GM18505 (cell line): ENCODE results near the gene METTL15.
"Not testable (repeated sequence)": the region's sequence is repeated elsewhere in the genome, so short reads cannot be mapped to it uniquely, and the experiment has no call there.

Source experiments
- ATAC-seq: cut with Tn5 transposase; IDR thresholded peaks from one replicate; pipeline ENCODE4 v1.9.1; 2021; ENCODE audit not compliant: unreplicated experiment
- POLR2A ChIP-seq: IDR thresholded peaks from 4 replicates; pipeline ENCODE4 v1.6.1; 2011; ENCODE audit warnings: borderline replicate concordance; ENCODE audit not compliant: insufficient read depth, insufficient read length; ENCODE audit errors: extremely low read depth

METTL15 gene

DNA sequence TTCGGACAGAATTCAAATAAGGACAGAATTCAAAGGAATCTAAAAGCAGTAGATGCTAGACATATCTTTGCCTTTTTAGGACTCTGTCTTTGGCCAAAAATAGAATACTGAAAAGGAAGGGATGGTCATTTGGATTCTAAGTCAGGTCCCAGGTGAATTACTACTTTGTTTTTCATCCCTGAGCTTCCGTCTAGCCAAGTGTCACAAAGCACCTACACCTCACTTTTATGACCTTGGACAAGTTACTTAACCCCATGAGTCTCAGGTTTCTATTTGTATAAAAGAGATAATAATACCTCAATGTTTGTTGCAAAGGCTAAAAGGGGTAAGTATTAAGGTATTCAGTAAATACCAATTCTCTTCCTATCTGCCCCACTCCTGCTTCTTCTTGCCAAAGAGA is 7.5 kb upstream of the METTL15 start:
- TF ChIP-seq POLR2A, result no peak
- no peak for ATAC-seq

DNA sequence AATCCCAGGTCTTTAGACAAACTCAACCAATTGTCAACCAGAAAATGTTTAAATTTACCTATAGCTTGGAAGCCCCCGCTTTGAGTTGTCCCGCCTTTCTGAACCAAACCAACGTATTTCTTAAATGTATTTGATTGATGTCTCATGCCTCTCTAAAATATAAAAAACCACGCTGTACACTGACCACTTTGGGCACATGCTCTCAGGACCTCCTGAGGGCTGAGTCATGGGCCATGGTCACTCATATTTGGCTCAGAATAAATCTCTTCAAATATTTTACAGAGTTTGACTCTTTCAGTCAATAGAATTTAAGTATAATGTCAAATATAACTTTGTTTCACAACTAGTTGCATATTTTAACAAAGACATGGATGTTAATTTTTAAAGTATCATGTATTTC is 5.9 kb upstream of the METTL15 start:
- ATAC-seq, result not testable (repeated sequence)

DNA sequence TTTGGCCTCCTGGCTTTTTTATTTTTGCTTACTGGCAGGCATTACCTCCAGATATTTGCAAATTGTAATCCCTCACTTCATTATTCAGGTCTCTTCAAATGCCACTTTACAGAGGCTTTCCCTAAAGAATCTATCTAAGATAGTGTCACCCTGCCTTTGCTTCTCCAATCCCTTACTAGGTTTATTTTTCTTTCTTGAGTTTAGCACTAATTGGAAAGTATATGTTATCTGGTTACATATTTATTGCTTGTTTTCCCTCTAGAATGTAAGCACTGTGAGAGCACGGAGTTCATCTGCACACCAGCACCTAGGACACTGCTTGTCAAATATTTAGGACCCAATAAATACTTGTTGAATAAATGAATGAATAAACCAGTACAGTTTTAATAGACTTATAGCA is 3.8 kb upstream of the METTL15 start:
- no peak for ATAC-seq
- TF ChIP-seq POLR2A, result no peak

DNA sequence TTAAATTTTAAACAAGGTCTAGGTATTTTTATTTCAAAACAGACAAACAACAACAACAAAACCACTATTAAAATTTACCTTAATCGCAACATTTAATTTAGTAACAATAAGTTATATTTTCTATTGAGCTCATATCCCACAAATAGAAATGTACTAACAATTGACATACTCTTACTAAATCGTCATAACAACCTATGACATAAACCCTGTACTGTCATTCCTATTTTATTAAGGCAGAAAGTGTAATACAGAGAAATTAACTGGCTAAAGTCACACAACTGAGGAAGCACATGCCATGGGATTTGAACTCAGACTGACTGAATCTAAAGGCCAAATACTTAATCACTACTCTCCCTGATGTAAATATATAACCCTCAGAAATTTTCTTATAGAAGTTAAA is 3.2 kb upstream of the METTL15 start:
- TF ChIP-seq POLR2A, result no peak
- no peak for ATAC-seq

DNA sequence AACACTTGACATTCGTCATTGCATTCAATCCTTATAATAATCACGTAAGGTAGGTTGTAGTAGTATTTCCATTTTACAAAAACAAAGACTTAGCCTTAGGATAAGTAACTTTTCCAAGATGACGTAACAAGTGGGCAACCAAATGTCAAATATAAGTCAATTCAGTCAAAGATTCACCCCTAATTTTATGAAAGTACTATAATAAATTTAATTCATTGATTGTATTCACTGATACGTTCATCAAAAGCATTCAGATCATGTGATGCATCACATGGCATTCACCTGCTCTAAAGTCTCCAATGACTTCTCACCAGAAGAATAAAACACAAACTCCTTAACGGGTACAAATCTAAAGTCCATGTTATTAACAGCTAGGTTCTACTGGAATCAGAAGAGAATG is 2.3 kb upstream of the METTL15 start:
- no peak for ATAC-seq
- TF ChIP-seq POLR2A, result no peak

DNA sequence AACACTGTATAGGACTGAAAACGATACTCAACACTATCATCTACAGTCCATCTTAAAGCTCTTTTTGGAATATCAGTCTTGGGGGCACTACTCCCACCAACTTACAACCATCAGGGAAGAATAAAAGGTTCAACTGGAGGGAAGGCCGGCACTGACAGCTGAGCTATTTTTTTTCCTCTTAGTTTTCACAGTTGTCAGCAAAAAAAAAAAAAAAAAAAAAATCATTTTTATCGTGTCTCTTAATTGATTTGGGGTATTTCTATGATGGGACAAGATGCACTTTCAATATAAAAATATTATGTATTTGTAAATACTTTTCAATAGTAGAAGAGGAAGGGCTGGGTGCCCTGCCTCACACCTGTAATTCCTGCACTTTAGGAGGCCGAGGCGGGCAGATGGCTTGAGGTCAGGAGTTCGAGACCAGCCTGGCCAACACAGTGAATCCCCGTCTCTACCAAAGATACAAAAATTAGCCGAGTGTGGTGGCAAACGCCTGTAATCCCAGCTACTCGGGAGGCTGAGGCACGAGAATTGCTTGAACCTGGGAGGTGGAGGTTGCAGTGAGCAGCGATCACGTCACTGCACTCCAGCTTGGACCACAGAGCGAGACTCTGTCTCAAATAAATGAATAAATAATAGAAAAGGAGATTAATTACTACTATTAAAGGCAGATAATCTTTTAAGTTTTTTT is 1.7 kb upstream of the METTL15 start:
- ATAC-seq, result no peak
- no peak for TF ChIP-seq POLR2A

DNA sequence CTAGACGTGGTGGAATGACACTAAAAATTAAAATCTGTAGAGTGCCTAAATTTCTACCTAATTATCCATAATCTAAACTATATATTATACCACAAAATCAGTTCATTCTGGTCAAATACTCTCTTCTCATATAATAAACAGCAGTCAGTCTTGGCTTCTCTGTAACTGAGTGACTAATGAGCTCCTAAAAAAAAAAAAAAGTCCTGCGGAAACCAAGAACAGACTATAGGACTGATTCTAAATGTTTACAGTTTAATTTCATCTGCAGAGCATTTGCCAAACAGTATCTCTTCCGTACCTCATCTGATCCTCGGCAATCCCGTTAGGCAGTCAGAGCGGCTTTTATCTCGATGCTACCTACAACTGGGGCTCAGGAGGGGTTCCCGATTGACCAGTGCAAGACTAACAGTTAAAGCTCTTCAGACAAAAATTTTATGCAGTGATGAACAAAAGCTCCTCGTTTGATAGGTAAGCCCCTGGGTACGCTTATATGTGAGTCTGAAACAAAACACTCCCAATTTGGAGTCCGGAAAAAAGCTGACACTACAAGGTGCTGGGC is 918 bp upstream of the METTL15 start:
- peak; percentile 0 for ATAC-seq
- TF ChIP-seq POLR2A, result no peak

DNA sequence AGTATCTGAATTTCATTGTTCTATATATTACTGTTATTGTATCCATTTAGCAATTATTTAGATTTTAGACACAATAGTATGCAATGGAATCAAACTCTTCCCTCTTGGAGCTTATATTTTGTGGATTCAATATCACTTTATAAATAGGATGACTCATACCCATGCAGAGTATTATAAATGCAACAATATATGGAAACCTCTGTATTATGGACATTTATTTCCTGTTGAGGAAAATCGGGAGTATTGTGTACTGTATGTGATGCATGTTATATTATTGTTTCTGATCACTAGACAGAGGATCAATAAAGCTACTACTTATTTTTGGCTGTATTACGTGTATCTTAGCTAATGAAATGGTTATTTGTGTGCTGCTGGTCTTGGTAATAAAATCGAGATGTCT is 770 bp downstream of the METTL15 start:
- TF ChIP-seq POLR2A, result no peak
- ATAC-seq, result no peak

DNA sequence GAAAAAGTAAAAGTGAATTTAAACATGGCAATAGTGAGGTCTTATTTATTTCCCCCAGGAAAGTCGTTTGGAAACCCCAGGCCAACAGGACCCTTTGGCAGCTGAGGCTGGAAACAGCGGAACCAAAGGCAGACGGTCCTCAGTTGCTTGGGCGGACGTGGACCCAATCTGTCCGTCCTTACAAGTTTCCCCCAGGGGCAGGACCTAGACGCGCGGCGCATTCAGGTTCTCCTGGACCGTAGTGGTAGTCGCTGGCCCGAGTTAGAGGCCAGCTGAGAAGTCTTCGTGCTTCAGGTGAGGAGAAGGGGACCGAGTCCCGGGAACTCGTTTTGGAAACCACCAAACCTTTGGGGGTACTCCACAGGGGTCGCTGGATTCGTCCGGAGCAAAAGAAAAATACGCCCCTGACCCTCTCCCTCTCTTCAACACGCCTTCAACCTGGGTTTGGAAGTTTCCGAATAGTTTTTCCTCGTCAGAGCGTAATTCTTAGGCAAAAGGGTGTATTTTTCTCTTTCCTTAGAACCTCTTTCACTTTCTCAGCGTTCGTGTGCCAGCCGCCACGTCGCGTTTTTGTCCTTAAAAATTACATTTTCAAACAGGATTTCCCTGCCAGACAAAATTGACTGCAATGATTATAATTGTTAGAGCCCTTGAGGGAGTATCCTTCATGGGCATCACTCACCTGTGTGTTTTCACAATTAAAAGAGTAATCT is 2.1 kb downstream of the METTL15 start:
- peak; percentile 25 for ATAC-seq
- TF ChIP-seq POLR2A, result peak; percentile 83

DNA sequence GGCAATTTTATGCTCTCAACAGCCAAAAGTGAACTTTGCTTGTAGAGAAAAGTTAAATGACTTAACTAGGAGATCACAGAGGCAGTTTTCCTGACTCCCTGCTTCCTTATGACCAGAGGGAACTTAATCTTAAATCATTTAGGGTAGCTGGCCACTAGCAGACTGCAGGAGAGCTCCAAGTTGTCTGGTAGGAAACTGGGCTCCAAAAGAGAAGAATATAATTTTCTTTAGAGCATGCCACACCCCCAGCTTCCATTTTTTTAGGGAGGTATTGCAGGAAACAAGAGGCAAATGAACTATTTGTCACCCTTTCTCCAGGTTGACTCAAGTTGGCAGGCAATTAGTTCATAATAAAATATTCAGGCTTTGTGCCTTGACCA is 2.6 kb downstream of the METTL15 start:
- no peak for TF ChIP-seq POLR2A
- ATAC-seq, result no peak

DNA sequence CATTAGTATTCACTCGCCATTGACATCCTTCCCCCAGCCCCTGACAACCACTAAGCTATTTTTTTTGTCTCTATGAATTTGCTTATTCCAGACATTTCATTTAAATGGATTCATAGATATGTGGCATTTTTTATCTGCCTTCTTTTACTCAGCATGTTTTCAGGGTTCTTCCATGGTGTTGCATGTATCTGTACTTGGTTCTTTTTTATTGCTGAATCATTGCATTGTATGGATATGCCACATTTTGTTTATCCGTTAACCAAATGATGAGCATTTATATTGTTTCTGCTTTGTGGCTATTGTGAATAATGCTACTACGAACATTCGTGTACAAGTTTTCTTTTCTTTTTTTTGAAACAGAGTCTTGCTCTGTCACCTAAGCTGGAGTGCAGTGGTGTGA is 5.9 kb downstream of the METTL15 start:
- no peak for ATAC-seq
- TF ChIP-seq POLR2A, result no peak

DNA sequence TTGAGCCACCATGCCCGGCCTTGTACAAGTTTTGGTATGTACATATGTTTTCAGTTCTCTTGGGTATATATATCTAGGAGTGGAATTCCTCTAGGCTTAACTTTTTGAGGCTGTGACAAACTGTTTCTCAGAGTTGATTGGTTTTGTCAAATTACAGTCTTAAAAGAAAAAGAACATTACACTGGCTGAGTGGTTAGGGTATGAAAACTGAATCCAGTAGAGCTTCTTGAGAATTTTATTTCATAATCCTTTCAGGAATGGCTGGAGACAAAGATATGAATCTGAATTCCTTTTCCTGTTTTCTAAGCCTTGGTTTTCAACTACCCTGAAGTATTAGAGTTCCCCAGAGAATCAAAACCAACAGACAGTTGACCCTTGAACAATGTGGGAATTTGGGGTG is 6.5 kb downstream of the METTL15 start:
- TF ChIP-seq POLR2A, result no peak
- no peak for ATAC-seq

DNA sequence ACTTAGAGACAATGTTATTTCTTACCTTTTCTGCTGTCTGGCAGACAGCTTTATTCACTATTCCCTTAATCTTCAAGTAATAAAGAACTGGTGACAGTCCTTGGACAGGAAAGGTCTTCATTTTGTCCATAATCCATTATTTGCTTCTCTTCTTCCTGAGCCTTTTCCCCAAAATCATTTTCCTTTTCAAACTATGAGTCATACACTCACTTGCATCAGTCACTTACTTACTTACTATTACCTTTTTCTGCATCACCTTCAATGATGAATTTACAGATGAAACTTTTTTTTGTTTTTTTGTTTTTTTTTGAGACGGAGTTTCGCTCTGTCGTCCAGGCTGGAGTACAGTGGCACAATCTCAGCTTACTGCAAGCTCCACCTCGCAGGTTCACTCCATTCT is 9.5 kb downstream of the METTL15 start:
- no peak for ATAC-seq
- TF ChIP-seq POLR2A, result no peak

DNA sequence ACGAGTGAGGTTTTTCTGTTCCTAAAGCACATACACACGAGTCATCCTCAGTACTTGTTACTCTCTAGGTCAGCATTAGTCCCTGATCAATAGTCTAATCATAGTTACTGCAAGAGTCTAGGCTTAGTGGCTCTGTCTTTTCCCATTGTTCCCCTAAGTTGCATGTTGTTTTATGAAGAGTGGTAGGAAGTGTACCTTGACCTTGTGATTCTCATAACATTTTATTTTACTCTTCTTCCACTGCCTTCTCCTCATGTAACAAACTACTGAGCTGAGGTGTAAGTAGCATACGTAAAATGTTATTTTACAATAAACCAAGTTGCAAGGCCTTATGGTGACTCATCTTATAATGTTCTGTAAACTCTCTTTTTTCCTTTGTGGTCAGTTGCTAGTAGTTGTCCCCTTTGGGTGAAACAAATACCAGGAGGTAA is 15.0 kb downstream of the METTL15 start:
- no peak for TF ChIP-seq POLR2A
- no peak for ATAC-seq

DNA sequence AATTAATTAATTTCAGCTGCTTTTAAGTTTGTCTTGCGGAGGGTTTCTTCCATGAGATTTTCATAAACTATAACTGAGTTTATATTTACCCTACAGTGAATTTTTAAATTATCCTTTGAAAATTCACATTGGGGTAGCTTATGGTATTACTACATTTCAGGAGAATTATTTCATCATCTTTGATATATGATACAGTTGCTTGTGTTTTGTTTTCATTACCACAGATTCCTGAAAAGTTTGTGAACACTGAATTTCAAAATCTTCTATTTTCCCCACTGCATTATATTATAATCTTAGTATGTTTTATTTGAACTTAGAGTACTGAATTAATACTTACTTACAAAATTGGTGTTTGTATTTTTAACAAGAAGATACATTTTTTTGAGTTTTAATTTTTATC is 24.4 kb downstream of the METTL15 start:
- ATAC-seq, result no peak
- no peak for TF ChIP-seq POLR2A

DNA sequence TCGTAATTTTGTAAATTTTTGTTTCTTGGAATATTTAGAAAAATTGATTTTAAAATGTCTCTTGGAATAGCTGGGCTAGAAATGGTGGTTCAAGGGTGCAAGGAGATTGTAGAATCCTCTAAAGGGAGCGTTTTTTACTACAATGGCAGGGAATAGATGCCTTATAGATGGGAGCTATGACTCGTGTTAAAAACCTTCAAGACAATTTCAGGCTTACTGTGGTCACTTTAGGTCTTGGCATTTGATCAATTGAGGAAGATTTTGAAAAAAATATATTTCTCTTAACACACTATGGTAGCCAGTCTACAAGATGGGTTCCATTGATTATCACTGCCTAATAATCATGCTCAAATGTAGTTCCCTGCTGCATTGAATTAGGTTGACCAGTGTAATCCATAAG is 25.0 kb downstream of the METTL15 start:
- TF ChIP-seq POLR2A, result no peak
- ATAC-seq, result no peak

DNA sequence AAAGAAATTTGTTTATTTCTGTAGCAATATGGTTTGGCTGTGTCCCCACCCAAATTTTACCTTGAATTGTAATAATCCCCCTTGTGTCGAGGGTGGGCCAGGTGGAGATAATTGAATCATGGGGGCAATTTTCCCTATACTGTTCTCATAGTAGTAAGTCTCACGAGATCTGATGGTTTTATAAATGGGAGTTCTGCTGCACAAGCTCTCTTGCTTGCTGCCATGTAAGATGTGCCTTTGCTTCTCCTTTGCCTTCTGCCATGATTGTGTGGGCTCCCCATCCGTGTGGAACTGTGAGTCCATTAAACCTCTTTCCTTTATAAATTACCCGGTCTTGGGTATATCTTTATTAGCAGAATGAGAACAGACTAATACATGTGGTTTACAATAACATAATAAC is 28.0 kb downstream of the METTL15 start:
- ATAC-seq, result not testable (repeated sequence)
